Measurements from ENCODE around the gene PPDPF.

Gene PPDPF

GRCh38 chr20:63522091-63522868 lies 1.7 kb downstream of the PPDPF start:
- no peak for DNase-seq

GRCh38 chr20:63522981-63523611 lies 2.5 kb downstream of the PPDPF start:
- DNase-seq, result no peak

GRCh38 chr20:63525185-63525584 lies 4.6 kb downstream of the PPDPF start:
- DNase-seq, result no peak

- DNase-seq, result no peak
Measured at GRCh38 chr20:63525971-63526370, 5.4 kb downstream of the PPDPF start.

- no peak for DNase-seq
Measured at GRCh38 chr20:63527184-63527583, 6.6 kb downstream of the PPDPF start.

GRCh38 chr20:63529180-63529860 lies 8.8 kb downstream of the PPDPF start:
- no peak for DNase-seq

- DNase-seq, result no peak
Measured at GRCh38 chr20:63529861-63530787, 9.6 kb downstream of the PPDPF start.

GRCh38 chr20:63530788-63531160 lies 10.2 kb downstream of the PPDPF start:
- DNase-seq, result no peak

- DNase-seq, result no peak
Measured at GRCh38 chr20:63531686-63532448, 11.3 kb downstream of the PPDPF start.

GRCh38 chr20:63532449-63532971 lies 11.9 kb downstream of the PPDPF start:
- DNase-seq, result no peak

- DNase-seq, result no peak
Measured at GRCh38 chr20:63533388-63533787, 12.8 kb downstream of the PPDPF start.

- DNase-seq, result no peak
Measured at GRCh38 chr20:63533871-63534393, 13.4 kb downstream of the PPDPF start.

GRCh38 chr20:63534427-63534830 lies 13.9 kb downstream of the PPDPF start:
- no peak for DNase-seq

GRCh38 chr20:63534831-63535651 lies 14.5 kb downstream of the PPDPF start:
- DNase-seq, result no peak

- no peak for DNase-seq
Measured at GRCh38 chr20:63536241-63536977, 15.8 kb downstream of the PPDPF start.

GRCh38 chr20:63536997-63537524 lies 16.5 kb downstream of the PPDPF start, which contains the start of gene PTK6:
PTK6 (minus strand) TSS chr20:63537376; CDS start chr20:63537314, 62 bp downstream.
- DNase-seq, result no peak

GRCh38 chr20:63537525-63538203 lies 17.1 kb downstream of the PPDPF start:
- DNase-seq, result peak; percentile 58

- DNase-seq, result no peak
Measured at GRCh38 chr20:63538204-63539091, 17.9 kb downstream of the PPDPF start.

Data from NCI-H1694 treated with DMSO at 0.1 percent for 48 hours (cell line).